Measurements from ENCODE around the gene SLC25A2.

The SLC25A2 gene

GRCh38 chr5:141313711-141314110 lies 9.9 kb upstream of the SLC25A2 start:
- no peak for DNase-seq

GRCh38 chr5:141306630-141307029 lies 2.8 kb upstream of the SLC25A2 start:
- no peak for DNase-seq

- no peak for DNase-seq
Measured at GRCh38 chr5:141298376-141298775, 5.5 kb downstream of the SLC25A2 start.

GRCh38 chr5:141272906-141273305 lies 30.9 kb downstream of the SLC25A2 start:
- no peak for DNase-seq

GRCh38 chr5:141269195-141269594 lies 34.7 kb downstream of the SLC25A2 start:
- no peak for DNase-seq

GRCh38 chr5:141261238-141261546 lies 42.7 kb downstream of the SLC25A2 start:
- no peak for DNase-seq

DNA sequence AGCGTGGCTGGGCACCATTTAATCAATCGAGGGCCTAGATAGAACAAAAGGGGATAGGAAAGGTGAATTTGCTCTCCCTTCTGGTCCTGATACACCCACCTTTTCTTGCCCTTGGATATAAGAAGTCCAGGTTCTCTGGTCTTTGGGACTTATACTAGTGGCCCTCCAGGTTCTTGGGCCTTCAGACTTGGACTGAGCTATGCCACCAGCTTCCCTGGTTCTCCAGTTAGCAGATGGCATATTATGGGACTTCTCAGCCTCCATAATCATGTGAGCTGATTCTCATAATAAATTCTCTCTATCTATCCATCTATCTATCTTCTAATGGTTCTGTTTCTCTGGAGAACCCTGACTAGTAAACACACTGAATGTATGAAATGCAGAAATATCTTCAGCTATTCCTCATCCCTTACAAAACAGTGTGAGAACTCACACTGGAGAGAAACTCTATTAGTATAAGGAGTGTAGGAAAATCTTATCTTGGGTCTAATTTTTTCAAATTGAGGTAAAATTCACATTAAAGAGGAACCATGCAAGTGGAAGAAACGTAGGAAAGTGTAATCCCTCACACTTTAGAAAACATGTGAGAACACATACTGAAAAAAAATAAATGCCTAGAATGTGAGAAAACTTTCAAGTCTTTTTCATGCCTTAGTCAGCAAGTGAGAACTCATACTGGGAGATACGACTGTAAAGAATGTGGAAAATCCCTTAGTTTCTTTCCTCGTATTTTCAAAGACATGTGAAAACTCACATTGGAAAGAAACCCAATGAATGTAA lies 43.2 kb downstream of the SLC25A2 start:
- peak; percentile 28 for DNase-seq

GRCh38 chr5:141258948-141259347 lies 44.9 kb downstream of the SLC25A2 start:
- no peak for DNase-seq

DNA sequence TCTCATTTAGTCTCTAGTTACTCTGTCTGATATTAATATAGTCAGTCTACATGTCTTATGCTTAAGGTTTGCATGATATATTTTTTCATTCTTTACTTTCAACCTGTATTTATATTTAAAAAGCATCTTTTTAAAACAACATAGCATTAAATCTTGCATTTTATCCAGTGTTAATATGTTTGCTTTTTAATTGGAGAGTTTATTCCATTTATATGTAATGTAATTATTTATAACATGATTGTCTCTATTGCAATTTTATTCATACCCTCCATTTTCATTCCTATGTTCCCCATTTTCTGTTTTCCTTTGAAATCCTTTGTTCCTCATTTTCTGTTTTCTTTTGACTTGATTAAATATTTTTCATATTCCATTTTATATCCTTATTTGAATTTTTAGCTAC lies 45.4 kb downstream of the SLC25A2 start:
- DNase-seq = no peak
